ENCODE measurements around the gene CPSF7.
"Not testable (repeated sequence)": the region's sequence is repeated elsewhere in the genome, so short reads cannot be mapped to it uniquely, and the experiment has no call there.

Gene CPSF7

DNA sequence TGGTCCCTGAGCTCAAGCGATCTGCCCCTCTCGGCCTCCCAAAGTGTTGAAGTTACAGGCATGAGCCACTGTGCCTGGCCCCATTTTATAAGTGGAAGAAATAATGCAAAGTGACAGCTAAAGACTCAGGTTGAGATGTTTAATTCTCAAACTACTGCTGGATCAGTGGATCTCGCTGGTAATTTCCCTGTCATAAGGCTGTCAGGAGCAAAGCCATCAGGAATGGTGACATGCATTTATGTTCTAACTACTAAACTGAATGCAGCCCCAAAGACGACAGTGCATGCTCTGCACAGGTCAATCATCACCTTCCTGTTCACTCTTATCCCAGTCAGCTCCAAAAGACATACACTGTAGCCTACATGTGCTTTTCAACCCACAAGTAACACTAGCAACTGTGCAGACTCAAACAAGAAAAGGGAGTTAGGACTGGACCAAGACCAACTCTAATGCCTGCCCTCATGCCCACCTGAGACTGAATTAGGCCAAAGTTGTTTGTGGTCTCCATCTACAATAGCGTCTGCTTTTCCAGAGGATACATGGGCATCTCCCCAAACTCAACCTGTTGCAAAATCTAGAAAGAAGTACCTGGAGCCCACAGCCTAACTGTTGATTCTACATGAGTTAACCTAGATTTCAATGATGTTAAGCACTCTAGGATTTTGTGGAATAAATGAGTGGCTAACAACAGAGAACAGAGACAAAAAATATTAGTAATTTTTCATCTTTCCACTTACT, 22.6 kb downstream of the CPSF7 start:
- no peaks in the 10 kb centered on the region for H3K27me3 ChIP-seq (replicated peaks; ENCODE audit: control insufficient read depth, insufficient read depth, low read length)

DNA sequence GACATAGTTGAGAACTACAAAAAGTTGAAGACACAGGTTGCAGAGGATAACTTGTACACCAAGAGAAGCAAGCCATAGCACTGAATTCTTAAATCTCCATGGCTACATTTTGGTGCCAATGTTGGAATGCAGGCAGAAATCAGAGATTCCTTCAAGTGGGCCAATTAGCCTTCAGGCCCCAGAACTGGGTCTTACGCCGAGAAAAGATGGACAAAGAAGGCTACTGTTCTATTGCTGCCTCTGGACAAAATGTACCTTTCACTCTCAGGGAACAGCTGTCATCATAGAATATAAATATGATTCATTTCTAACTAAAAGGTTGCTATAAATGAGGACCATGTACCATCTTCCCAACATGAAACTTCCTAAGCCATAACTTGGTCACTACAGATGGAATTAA, 23.7 kb downstream of the CPSF7 start:
- no peak for DNase-seq (ENCODE audit: low read depth)
- Histone ChIP-seq H3K27me3 (replicated peaks; ENCODE audit: control insufficient read depth, insufficient read depth, low read length) (no peaks in the 10 kb centered on the region), H3K9me3 (ENCODE audit: control insufficient read depth, low read length) (no peaks in the 10 kb centered on the region), H3K36me3 (ENCODE audit: control insufficient read depth, insufficient read depth, low read length, severe bottlenecking) (peaks cover 90% of the 10 kb centered on the region), H3K4me3 (ENCODE audit: low read length) (no peak overlapping the region), H3K9ac (ENCODE audit: low read length) (no peak overlapping the region), H3K4me1 (ENCODE audit: control insufficient read depth, insufficient read depth, low read length) (no peaks in the 10 kb centered on the region)

More for the DNA sequence above, 22.6 kb downstream of the CPSF7 start:
- Histone ChIP-seq H3K36me3 (ENCODE audit: control insufficient read depth, insufficient read depth, low read length, severe bottlenecking) (peaks cover 95% of the 10 kb centered on the region), H3K4me3 (ENCODE audit: low read length) (no peak overlapping the region), H3K9me3 (ENCODE audit: control insufficient read depth, low read length) (no peaks in the 10 kb centered on the region), H3K9ac (ENCODE audit: low read length) (no peak overlapping the region), H3K4me1 (ENCODE audit: control insufficient read depth, insufficient read depth, low read length) (no peaks in the 10 kb centered on the region)
- no peak for DNase-seq (ENCODE audit: low read depth)

DNA sequence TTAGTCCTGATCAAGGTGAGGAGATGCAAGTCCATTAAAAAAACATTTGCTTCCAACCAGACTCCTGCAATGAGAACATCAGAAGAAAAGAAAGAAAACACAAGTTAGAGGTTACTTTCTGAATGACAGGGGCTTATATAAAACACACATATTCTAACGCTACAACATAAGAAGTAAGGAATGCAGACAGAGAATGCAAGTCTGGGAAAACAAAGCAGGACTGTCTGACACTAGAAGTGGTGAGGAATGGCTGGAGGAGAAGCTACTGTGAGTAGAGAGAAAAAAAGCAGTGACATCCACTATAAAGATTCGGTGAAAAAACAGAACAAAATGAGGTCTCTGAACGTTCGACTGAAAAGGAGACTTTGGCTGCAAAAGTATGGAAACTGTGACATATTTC, 25.1 kb downstream of the CPSF7 start:
- H3K9ac ChIP-seq (ENCODE audit: low read length), result no peak overlapping the region
- peaks cover 81% of the 10 kb centered on the region for H3K36me3 ChIP-seq (ENCODE audit: control insufficient read depth, insufficient read depth, low read length, severe bottlenecking)
- H3K9me3 ChIP-seq (ENCODE audit: control insufficient read depth, low read length), result no peaks in the 10 kb centered on the region
- no peak for DNase-seq (ENCODE audit: low read depth)
- no peaks in the 10 kb centered on the region for H3K4me1 ChIP-seq (ENCODE audit: control insufficient read depth, insufficient read depth, low read length)
- H3K4me3 ChIP-seq (ENCODE audit: low read length), result no peak overlapping the region
- no peaks in the 10 kb centered on the region for H3K27me3 ChIP-seq (replicated peaks; ENCODE audit: control insufficient read depth, insufficient read depth, low read length)

DNA sequence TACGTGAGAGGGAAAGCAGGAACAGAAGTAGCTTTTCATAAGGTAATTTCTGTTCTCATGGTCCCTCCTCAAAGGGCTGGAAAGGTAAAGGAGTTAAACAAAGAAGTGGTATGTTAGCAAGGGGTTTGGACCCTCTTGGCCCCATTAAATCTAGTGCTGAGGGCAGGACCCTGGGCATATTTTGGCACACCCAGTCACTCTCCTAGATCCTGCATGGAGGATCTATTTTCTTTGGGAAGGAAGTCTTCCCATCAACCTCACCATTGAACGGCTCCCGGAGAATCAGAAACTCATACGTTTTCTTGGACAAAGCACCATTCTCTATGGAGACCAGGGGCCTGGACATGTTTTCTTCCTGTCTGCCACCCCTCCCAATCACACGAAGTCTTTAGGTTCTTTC, 25.7 kb downstream of the CPSF7 start:
- no peaks in the 10 kb centered on the region for H3K4me1 ChIP-seq (ENCODE audit: control insufficient read depth, insufficient read depth, low read length)
- H3K27me3 ChIP-seq (replicated peaks; ENCODE audit: control insufficient read depth, insufficient read depth, low read length), result no peaks in the 10 kb centered on the region
- no peak overlapping the region for H3K4me3 ChIP-seq (ENCODE audit: low read length)
- H3K9me3 ChIP-seq (ENCODE audit: control insufficient read depth, low read length), result no peaks in the 10 kb centered on the region
- no peak for DNase-seq (ENCODE audit: low read depth)
- peaks cover 77% of the 10 kb centered on the region for H3K36me3 ChIP-seq (ENCODE audit: control insufficient read depth, insufficient read depth, low read length, severe bottlenecking)
- H3K9ac ChIP-seq (ENCODE audit: low read length), result no peak overlapping the region

DNA sequence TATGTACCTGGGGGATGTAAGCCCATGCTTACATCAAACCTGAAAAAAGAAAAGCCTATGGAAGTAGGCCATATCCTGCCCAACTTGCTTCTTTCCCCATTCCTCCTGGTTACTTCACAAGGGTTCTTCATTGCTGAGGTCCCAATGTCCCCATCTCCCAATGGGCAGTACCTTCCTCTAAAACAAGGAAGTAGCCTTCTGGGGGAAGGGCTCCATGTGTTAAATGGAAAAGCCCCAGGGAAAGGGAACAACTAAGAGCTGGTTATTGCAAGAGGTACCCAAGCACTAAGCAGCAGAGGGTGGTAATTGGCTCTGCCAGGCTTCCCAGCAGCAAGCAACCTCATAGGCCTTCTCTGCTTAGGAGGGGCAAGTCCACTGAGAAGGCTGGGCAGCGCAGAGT, 26.1 kb downstream of the CPSF7 start:
- no peaks in the 10 kb centered on the region for H3K27me3 ChIP-seq (replicated peaks; ENCODE audit: control insufficient read depth, insufficient read depth, low read length)
- no peak for DNase-seq (ENCODE audit: low read depth)
- no peak overlapping the region for H3K9ac ChIP-seq (ENCODE audit: low read length)
- H3K9me3 ChIP-seq (ENCODE audit: control insufficient read depth, low read length), result no peaks in the 10 kb centered on the region
- peaks cover 78% of the 10 kb centered on the region for H3K36me3 ChIP-seq (ENCODE audit: control insufficient read depth, insufficient read depth, low read length, severe bottlenecking)
- no peaks in the 10 kb centered on the region for H3K4me1 ChIP-seq (ENCODE audit: control insufficient read depth, insufficient read depth, low read length)
- no peak overlapping the region for H3K4me3 ChIP-seq (ENCODE audit: low read length)

- no peak overlapping the region for H3K4me3 ChIP-seq (ENCODE audit: low read length)
- DNase-seq (ENCODE audit: low read depth), result no peak
- H3K9me3 ChIP-seq (ENCODE audit: control insufficient read depth, low read length), result no peaks in the 10 kb centered on the region
- peaks cover 70% of the 10 kb centered on the region for H3K36me3 ChIP-seq (ENCODE audit: control insufficient read depth, insufficient read depth, low read length, severe bottlenecking)
- no peaks in the 10 kb centered on the region for H3K4me1 ChIP-seq (ENCODE audit: control insufficient read depth, insufficient read depth, low read length)
- no peak overlapping the region for H3K9ac ChIP-seq (ENCODE audit: low read length)
- H3K27me3 ChIP-seq (replicated peaks; ENCODE audit: control insufficient read depth, insufficient read depth, low read length), result no peaks in the 10 kb centered on the region
Measured at GRCh38 chr11:61401573-61401972, 28.2 kb downstream of the CPSF7 start.

GRCh38 chr11:61401173-61401572, 28.6 kb downstream of the CPSF7 start:
- DNase-seq (ENCODE audit: low read depth), result no peak
- H3K4me3 ChIP-seq (ENCODE audit: low read length), result no peak overlapping the region
- no peak overlapping the region for H3K9ac ChIP-seq (ENCODE audit: low read length)
- no peaks in the 10 kb centered on the region for H3K4me1 ChIP-seq (ENCODE audit: control insufficient read depth, insufficient read depth, low read length)
- H3K9me3 ChIP-seq (ENCODE audit: control insufficient read depth, low read length), result no peaks in the 10 kb centered on the region
- H3K27me3 ChIP-seq (replicated peaks; ENCODE audit: control insufficient read depth, insufficient read depth, low read length), result no peaks in the 10 kb centered on the region
- H3K36me3 ChIP-seq (ENCODE audit: control insufficient read depth, insufficient read depth, low read length, severe bottlenecking), result peaks cover 66% of the 10 kb centered on the region

DNA sequence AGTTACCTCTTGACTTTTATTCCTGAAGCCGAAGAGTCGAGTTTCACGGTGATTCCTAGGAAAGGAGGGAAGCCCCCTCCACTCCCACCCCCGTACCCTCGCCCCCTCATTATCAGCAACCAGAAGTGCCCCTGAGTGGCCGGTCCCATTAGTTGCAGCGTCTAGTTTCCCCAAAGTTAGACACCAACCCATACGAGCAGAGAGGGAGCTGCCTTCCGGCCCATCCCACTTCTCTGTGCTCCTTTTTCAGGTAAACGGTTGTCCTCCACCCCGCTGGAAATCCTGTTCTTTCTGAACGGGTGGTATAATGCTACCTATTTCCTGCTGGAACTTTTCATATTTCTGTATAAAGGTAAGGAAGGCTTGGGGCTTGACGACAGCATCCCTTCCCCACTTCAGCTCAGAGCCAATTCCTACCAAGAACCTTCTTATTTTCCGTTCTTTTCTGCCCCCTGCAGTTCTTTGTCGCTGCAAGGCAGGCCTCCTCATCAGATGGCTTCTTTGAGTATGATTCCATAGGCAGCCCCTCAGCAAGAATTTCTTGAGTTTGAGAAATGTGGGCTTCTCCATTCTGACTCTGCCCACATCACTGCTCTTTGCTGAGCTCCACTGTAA, 36.7 kb downstream of the CPSF7 start:
- peak; percentile 31 for DNase-seq (ENCODE audit: low read depth)
- Histone ChIP-seq H3K9ac (ENCODE audit: low read length) (peak overlapping the region; percentile 94), H3K4me3 (ENCODE audit: low read length) (peak overlapping the region; percentile 97)

GRCh38 chr11:61390161-61390560, 39.6 kb downstream of the CPSF7 start:
- Histone ChIP-seq H3K9ac (ENCODE audit: low read length) (no peak overlapping the region), H3K4me3 (ENCODE audit: low read length) (no peak overlapping the region), H3K36me3 (ENCODE audit: control insufficient read depth, insufficient read depth, low read length, severe bottlenecking) (peaks cover 7% of the 10 kb centered on the region), H3K9me3 (ENCODE audit: control insufficient read depth, low read length) (no peaks in the 10 kb centered on the region), H3K4me1 (ENCODE audit: control insufficient read depth, insufficient read depth, low read length) (peaks cover 14% of the 10 kb centered on the region), H3K27me3 (replicated peaks; ENCODE audit: control insufficient read depth, insufficient read depth, low read length) (no peaks in the 10 kb centered on the region)
- DNase-seq (ENCODE audit: low read depth), result peak; percentile 18

More for the DNA sequence above, 36.7 kb downstream of the CPSF7 start:
- H3K4me1 ChIP-seq (ENCODE audit: control insufficient read depth, insufficient read depth, low read length), result peaks cover 14% of the 10 kb centered on the region
- no peaks in the 10 kb centered on the region for H3K27me3 ChIP-seq (replicated peaks; ENCODE audit: control insufficient read depth, insufficient read depth, low read length)
- H3K36me3 ChIP-seq (ENCODE audit: control insufficient read depth, insufficient read depth, low read length, severe bottlenecking), result peaks cover 15% of the 10 kb centered on the region
- no peaks in the 10 kb centered on the region for H3K9me3 ChIP-seq (ENCODE audit: control insufficient read depth, low read length)

- Histone ChIP-seq H3K27me3 (replicated peaks; ENCODE audit: control insufficient read depth, insufficient read depth, low read length) (no peaks in the 10 kb centered on the region), H3K36me3 (ENCODE audit: control insufficient read depth, insufficient read depth, low read length, severe bottlenecking) (no peaks in the 10 kb centered on the region), H3K4me3 (ENCODE audit: low read length) (no peak overlapping the region), H3K9ac (ENCODE audit: low read length) (no peak overlapping the region), H3K9me3 (ENCODE audit: control insufficient read depth, low read length) (no peaks in the 10 kb centered on the region), H3K4me1 (ENCODE audit: control insufficient read depth, insufficient read depth, low read length) (peaks cover 3% of the 10 kb centered on the region)
- no peak for DNase-seq (ENCODE audit: low read depth)
Measured at GRCh38 chr11:61384271-61385242, 45.2 kb downstream of the CPSF7 start.

DNA sequence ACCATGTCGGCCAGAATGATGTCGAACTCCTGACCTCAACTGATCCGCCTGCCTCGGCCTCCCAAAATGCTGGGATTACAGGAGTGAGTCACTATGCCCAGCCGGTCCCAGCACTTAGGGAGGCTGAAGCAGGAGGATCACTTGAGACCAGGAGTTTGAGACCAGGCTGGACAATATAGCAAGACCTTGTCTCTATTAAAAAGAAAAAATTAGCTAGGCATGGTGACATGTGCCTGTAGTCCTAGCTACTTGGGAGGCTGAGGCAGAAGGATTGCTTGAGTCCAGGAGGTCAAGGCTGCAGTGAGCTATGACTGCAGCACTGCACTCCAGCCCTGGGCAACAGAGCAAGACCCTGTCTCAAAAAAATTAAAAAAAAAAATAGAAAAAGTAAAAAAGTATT, 45.9 kb downstream of the CPSF7 start:
- H3K4me1 ChIP-seq (ENCODE audit: control insufficient read depth, insufficient read depth, low read length), result peaks cover 10% of the 10 kb centered on the region
- H3K9me3 ChIP-seq (ENCODE audit: control insufficient read depth, low read length); DNase-seq (ENCODE audit: low read depth); H3K4me3 ChIP-seq (ENCODE audit: low read length); H3K36me3 ChIP-seq (ENCODE audit: control insufficient read depth, insufficient read depth, low read length, severe bottlenecking); H3K9ac ChIP-seq (ENCODE audit: low read length); H3K27me3 ChIP-seq (replicated peaks; ENCODE audit: control insufficient read depth, insufficient read depth, low read length): not testable (repeated sequence)

All from adipocyte (in vitro differentiated cells).